Suppressor macrophage (primary cell): ENCODE measurements around the gene ASL.
"Not testable (repeated sequence)": the region's sequence is repeated elsewhere in the genome, so short reads cannot be mapped to it uniquely, and the experiment has no call there.

Experiments used
- DNase-seq, 4 experiments: peaks; one replicate each; pipeline ENCODE4 v3.0.0-alpha.2; 2020 to 2022

ASL gene

DNA sequence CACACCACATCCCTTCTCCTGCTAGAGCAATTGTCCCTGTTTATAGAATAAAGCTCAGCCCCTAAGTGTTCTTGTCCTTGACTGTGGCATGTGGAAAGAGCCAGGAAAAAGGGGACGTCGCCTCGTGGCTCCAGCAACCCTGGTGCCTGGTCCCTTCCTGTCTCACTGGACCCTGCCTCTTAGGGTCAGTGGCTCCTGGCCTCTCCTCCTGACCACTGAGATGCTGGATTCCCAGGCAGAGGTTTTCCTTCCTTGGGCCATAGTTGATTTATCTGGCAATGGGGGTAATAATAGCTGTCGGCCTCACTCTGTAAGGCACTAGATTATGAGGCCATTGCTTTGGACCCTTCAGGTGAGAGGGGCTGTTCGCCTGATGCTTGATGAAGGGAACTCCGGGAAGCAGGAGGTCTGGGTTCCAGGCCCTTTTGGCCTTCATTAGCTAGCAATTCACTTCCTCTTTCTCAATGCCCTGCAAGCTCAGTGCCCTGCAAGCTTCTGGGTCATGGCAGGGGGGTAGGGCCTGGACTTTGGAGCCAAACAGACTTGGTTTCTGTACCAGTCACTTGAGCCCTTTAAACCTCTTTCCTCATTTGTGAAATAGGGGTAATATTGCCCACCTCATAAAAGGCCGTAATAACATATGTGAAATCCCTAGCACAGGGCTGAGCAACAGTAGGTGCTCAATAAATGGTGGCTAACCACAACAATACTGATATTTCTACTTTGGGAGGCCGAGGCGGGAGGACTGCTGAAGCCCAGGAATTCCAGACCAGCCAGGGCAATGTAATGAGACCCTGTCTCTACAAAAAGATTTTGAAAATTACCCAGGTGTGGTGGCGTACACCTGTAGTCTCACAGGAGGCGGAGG is 1.1 kb downstream of the ASL start:
- DNase-seq = peak; percentile 32 to 64 (median 55)

DNA sequence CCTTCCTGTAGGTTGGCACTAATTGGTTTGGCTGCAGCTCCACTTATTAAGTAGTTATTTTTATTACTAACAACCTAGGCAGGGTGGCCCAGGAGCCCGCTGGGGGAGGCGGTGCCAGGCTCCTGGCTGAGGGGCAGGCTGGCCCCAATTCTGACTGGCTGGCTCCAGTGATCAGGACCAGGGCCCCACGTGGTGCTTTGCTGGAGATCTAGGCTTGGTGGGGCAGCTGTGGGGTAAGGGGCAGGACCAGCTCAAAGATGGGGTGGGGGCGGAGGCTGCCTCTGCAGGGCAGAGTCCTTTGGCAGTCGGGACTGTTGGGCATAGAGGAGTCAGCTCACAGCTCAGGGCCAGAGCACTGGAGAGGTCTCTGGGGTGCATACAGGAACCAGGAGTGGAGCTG is 2.4 kb downstream of the ASL start:
- DNase-seq = no peak

DNA sequence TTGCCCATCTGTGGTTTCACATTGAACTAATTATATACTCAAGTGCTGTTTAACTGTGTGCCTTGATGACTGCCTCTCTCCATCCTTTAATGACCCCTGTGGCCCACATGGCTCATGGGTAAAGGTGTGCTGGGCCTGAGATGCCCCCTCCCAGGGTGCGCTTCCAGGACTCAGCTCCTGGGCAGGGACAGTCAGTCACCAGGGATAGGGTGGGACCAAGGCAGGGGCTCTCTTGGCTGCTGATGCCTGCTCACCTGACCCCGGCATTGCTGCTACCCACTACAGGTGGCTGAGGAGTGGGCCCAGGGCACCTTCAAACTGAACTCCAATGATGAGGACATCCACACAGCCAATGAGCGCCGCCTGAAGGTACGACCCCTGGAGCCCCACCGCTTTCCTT is 6.5 kb downstream of the ASL start:
- DNase-seq = no peak

DNA sequence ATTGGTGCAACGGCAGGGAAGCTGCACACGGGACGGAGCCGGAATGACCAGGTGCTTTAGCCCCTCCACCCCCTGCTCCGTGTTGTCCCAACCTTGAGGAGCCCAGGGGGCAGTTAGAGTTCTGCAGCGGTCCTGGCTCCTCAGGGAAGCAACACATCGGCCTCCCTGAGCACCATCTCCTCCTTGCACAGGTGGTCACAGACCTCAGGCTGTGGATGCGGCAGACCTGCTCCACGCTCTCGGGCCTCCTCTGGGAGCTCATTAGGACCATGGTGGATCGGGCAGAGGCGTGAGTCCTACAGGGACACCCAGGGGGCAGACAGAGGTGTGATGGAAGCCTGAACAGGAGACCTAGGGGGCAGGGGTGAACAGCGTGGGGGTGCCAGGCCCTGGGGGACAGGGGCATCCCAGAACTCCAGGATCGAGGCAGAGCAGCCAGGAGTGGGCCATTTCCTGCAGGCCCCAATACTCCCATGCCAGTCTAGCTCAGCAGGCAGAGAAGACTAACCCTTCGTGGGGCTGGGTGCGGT is 7.3 kb downstream of the ASL start:
- DNase-seq = no peak

DNA sequence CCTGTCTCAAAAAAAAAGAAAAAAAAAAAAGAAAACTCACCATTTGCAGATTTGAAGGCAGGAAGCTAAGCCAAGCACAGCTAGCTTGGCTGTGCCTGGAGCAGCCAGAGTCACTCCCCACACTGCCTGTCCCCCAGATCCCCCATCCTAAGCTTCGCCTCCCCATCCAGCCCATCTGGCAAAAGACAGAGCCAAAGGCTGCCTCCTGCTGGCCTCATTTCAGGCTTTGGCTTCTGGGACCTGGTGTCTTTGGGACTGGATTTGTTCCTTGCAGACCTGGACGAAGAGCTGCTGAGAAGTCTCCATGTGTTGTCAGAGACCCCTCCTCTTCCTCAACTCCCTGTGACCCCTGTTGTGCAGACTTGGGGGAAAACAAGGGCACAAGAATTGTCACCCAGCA is 8.1 kb downstream of the ASL start:
- DNase-seq = peak in 1 of 4 experiments; percentile 8

DNA sequence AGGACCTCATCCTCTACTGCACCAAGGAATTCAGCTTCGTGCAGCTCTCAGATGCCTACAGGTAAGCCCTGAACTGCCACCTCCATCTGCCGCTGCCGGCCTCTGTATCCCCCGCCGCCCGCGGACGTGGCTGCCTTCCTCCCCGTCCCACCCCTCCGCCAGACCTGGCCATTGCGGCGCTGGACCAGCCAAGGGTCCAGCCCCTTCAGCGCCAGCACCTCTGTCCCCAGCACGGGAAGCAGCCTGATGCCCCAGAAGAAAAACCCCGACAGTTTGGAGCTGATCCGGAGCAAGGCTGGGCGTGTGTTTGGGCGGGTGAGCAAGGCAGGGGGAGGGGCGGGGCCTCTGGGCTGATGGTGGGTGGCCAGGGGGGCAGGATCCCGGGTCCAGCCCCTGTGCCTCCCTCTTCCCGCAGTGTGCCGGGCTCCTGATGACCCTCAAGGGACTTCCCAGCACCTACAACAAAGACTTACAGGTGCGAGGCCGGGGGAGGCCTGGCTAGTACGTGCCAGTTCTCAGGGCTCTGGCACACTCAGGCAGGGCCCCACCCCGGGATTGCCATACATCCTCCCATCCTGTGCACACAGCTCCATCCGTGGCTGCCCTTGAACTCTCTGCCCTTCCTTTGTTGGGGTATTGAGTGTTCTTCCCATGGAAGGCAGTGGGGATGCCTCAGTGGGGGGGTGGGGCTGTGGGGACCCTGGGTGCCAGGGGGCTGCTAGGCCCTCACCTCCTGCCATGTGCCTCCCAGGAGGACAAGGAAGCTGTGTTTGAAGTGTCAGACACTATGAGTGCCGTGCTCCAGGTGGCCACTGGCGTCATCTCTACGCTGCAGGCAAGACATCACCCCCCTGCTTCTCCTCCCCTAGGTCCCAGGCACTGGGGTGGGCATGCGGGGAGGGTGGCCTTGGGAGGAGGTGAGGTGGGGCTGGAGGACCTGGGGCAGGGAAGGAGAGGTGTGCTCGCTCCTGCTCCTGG is 13.5 kb downstream of the ASL start:
- DNase-seq = no peak

DNA sequence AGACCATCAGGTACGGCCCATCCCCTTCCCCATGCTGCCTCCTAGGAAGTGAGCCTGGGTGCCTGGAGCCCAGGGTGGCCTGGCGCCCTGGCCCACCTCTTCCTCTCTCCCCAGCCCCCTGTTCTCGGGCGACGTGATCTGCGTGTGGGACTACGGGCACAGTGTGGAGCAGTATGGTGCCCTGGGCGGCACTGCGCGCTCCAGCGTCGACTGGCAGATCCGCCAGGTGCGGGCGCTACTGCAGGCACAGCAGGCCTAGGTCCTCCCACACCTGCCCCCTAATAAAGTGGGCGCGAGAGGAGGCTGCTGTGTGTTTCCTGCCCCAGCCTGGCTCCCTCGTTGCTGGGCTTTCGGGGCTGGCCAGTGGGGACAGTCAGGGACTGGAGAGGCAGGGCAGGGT is 17.0 kb downstream of the ASL start:
- DNase-seq = no peak

DNA sequence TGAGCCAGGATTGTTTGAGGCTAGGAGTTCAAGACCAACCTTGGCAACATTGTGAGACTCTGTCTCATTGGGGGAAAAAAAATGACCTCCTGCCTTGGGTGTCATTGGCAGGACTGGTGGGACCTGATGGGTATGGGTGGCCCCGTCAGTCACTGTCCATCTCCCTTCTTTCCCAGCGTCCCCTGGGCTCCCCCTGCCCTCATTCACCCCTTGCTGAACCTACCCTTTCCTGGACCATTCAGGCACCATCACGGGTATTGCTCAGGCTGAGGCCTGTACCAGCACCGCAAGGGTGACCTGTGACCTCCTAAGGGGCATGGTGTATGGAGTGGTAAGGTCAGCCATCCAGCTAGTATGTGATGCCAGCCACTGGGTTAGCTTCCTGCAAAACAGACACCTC is 19.4 kb downstream of the ASL start:
- DNase-seq = no peak

DNA sequence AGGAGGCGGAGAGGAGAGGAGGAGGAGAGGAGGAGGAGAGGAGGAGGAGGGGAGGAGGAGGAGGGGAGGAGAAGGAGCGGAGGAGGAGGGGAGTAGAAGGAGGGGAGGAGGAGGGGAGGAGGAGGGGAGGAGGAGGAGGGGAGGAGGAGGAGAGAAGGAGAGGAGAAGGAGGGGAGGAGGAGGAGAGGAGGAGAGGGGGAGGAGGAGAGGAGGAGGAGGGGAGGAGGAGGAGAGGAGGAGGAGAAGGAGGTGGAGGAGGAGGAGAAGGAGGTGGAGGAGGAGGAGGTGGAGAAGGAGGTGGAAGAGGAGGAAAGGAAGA is 23.6 kb downstream of the ASL start:
- no peak for DNase-seq

DNA sequence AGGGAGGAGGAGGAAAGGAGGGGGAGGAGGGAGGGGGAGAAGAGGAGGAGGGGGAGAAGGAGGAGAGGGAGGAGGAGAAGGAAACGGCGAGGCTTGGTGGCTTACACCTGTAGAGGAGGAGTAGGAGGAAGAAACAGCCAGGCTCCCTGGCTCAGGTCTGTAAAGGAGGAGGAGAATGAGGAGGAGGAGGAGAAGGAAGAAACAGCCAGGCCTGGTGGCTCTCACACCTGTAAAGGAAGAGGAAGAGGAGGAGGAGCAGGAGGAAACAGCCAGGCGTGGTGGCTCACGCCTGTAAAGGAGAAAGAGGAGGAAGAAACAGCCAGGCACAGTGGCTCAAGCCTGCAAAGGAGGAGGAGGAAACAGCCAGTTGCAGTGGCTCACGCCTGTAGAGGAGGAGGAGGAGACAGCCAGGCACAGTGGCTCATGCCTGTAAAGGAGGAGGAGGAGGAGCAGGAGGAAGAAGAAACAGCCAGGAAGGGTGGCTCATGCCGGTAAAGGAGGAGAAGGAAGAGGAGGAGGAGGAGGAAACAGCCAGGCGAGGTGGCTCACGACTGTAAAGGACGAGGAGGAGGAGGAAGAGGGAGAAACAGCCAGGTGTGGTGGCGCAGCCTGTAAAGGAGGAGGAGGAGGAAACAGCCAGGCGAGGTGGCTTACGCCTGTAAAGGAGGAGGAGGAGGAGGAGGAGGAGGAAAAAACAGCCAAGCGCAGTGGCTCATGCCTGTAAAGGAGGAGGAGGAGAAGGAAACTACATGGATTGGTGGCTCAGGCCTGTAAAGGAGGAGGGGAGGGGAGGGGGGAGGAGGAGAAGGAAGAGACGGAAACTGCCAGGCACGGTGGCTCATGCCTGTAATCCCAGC is 24.2 kb downstream of the ASL start:
- peak; percentile 32 to 73 (median 59) for DNase-seq

DNA sequence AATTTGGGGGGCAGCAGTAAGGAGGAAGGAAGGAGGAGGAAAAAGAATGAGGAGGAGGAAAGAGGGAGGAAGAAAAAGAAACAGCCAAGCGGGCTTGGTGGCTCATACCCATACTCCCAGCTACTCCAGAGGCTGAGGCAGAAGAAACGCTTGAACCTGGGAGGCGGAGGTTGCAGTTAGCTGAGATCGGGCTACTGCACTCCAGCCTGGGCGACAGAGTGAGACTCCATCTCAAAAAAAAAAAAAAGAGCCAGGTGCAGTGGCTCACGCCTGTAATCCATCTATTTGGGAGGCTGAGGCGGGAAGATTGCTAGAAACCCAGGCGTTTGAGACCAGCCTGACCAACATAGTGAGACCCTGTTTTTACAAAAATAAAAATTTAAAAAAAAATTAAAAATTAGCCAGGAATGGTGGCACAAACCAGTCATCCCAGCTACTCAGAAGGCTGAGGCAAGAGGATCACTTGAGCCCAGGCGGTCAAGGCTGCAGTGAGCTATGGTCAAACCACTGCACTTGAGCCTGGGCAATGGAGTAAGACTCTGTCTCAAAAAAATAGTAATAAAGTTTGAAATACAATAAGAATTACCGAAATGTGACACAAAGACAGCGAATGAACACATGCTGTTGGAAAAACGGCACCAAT is 24.9 kb downstream of the ASL start:
- no peak for DNase-seq

DNA sequence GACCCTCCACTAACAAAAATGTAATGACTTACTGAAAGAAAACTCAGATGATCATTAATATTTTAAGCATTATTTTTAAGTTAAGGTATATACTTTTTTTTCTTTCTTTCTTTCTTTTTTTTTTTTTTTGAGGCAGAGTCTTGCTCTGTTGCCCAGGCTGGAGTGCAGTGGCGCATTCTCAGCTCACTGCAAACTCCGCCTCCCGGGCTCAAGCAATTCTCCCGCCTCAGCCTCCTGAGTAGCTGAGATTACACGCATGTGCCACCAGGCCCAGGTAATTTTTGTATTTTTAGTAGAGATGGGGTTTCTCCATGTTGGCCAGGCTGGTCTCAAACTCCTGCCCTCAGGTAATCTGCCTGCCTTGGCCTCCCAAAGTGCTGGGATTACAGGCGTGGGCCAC is 26.5 kb downstream of the ASL start:
- DNase-seq = not testable (repeated sequence)

DNA sequence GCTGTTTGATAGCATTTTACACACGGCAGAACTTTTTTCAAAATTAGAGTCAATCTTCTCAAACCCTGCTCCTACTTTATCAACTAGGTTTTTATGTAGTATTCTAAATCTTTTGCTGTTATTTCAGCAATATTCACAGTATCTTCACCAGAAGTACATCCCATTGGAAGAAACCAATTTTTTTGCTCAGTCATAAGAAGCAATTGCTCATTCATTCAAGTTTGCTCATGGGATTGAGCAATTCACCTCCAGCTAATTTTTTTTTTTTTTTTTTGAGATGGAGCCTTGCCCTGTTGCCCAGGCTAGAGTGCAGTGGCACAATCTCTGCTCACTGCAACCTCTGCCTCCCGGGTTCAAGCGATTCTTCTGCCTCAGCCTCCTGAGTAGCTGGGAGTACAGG is 28.4 kb downstream of the ASL start:
- DNase-seq = peak in 2 of 4 experiments; percentile 25 to 36

DNA sequence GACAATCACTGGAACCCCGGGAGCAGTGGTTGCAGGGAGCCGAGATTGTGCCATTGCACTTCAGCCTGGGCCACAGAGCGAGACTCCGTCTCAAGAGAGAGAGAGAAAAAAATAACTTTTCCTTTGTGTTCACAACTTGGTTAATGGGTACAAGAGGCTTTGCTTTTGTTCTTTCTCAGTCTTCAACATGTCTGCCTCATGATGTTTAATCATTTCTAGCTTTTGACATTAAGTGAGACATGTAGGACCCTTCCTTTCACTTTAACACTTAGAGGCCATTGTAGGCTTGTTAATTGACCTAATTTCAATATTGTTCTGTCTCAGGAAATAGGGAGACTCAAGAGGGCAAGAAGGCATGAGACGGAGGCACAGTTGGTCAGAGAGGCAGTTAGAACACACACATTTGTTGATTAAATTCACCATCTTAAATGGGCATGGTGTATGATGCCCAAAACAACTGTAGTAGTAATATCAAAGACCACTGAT is 29.7 kb downstream of the ASL start:
- DNase-seq = no peak

DNA sequence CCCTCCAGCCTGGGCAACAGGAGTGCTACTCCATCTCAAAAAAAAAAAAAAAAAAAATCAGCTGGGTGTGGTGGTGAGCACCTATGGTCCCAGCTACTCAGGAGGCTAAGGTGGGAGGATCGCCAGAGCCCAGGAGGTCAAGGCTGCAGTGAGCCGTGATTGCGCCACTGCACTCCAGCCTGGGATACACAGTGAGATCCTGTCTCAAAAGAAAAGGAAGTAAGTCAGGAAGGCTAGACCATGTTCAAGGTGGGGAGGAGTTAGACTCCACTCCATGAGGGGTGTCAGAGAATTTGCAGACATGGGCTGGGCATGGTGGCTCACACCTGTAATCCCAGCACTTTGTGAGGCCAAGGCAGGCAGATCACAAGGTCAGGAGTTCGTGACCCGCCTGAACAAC is 32.8 kb downstream of the ASL start:
- not testable (repeated sequence) for DNase-seq

DNA sequence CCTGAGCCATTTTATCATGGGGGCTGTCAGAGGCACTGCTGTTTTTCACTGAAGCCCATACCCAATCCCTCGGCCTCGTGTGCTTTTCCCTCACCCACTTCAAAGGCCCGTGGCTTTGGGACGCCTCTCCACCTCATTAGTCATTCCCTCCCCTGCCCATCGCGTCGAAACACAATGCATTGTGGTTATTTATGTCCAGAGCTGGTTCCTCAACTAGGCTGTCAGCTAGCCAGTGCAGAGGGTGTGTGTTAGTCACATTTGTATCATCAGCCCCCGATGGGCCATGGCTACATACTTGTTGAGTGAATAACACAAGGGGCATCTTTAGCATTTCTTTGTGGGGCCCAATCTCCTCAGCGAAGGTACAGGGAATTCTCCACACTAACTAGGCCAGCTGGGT is 35.2 kb downstream of the ASL start:
- peak; percentile 24 to 53 (median 33) for DNase-seq

DNA sequence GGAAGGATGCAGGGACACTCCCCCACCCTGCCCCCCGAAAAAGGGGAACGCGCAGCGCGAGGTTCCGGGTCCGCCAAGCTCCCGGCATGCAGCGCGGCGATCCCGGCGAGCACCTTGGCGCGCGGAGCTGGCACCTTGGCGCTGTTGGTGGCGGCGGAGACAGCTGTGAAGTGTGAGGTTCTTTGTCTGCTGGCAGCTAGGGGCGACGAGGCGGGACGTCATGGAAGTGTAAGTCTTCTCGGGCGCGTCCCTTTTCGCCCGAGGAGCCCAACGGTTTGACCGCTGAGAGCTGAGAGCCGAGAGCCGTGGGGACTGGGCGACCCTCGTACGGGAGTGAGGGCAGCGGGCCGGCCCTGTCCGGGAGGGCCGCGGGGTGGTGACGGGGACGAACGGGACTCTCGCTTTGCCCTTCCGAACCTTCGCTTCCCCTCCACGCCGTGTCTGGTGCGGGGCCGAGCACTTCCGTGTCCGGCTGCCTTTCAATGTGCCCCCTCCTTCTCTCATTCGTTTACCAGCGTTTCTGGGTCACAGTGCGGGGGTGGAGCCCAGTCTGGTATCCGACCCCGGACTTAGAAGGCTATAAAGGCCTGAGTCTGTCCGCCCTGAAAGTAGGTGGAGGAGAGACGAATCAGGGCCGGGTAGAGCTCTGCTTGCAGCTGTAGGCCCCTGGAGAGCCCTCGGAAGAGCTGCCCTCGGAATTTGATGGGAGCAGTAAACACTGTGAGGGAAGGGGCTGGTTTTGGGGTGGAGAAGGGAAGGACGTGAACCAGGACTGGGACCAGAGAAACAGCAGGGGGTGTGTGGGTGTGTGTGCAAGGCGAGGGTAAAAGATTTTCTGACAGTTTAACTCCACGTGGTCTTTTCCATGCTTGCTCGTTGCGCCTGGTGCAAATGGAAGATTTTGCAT is 39.4 kb downstream of the ASL start, which contains the start of gene CRCP:
Gene CRCP (plus strand): TSS at position 105 of the 907 bp plus-strand sequence. CDS start 116 bp downstream, at position 221.
- peak; percentile 81 to 92 (median 86) for DNase-seq

DNA sequence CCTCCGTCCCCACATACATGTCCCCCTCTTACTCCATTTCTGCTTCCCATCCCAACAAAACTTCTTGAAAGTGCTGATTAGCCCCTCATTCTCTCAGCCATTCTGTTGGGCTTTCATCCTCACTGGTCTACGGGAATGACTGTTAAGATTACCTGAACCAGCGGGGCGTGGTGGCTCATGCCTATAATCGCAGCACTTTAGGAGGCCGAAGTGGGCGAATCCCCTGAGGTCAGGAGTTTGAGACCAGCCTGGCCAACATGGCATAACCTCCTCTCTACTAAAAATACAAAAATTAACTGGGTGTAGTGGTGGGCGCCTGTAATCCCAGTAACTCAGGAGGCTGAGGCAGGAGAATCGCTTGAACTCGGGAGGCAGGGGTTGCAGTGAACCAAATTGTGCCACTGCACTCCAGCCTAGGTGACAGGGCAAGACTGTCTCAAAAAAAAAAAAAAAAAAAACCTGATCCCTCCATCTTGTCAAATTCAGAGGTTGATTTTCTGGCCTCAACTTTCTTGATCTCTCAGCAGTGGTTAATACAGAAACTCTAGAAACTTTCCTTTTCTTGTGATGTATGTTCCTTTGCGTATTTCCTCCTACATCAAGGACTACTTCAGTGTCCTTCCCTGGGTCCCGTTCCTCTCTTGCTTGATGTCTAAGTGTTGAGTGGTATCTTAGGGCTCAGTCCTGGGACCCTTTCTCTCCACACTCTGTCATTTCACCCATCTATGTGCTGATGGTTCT is 41.2 kb downstream of the ASL start:
- not testable (repeated sequence) for DNase-seq

DNA sequence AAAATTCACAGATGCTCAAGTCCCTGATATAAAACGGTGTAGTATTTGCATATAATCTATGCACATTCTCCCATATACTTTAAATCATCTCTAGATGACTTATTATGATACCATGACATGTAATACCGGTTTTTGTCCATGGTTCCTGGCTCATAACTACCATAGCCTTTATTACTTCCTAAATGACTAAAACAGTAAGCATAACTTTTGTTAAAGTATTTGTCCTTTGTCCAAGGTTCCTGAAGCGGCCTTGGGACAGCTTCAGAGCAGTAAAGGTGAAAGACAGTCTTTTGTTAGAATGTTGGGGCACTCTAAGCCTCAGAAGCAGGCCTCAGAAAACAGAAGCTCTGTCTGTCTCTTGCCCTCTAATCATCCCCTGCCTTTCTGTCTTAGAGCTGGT is 43.0 kb downstream of the ASL start:
- no peak for DNase-seq
